ENCODE data around the gene NUP210L. TPM values are rescaled to one million over a fixed set of nuclear protein-coding genes. Genes with fewer than 3 reads are reported as not detected.

The NUP210L gene
- total RNA-seq, 4 donors from 2014 or later: 0.07 to 0.24 (median 0.10) TPM; not detected in 1

DNA sequence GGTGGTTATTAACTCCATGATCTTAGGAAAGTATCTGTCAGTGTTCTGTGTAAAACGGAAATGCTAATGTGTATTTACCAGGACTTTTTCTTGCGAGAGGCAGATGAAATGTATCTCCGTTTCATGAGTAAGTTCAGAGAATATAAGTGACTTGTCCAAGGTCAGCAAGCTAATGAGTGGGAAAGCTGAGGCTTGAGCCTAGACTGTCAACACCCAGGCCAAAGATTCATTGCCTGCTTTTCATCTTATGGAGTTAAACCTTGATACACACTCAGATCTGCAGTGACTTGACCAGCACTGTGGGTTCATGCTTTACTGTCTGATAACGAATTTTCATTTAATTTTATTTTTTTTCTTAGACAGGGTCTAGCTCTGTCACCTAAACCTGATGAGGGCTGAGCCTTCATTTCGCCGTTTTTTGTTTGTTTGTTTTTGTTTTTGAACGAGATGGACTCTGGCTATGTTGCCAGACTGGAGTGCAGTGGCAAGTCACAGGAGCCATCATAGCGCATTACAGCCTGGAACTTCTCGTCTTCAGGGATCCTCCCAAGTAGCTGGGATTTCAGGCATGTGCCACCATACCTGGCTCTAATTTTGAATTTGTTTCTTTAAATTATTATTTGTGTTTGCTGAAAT, 176.5 kb downstream of the NUP210L start:
- ATAC-seq (no peak), DNase-seq (no peak)
- intact Hi-C loops (cut with DNase I; ENCODE audit: low total_unique reads): no loop called here
- TF ChIP-seq, protein P1, sequence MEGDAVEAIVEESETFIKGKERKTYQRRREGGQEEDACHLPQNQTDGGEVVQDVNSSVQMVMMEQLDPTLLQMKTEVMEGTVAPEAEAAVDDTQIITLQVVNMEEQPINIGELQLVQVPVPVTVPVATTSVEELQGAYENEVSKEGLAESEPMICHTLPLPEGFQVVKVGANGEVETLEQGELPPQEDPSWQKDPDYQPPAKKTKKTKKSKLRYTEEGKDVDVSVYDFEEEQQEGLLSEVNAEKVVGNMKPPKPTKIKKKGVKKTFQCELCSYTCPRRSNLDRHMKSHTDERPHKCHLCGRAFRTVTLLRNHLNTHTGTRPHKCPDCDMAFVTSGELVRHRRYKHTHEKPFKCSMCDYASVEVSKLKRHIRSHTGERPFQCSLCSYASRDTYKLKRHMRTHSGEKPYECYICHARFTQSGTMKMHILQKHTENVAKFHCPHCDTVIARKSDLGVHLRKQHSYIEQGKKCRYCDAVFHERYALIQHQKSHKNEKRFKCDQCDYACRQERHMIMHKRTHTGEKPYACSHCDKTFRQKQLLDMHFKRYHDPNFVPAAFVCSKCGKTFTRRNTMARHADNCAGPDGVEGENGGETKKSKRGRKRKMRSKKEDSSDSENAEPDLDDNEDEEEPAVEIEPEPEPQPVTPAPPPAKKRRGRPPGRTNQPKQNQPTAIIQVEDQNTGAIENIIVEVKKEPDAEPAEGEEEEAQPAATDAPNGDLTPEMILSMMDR (IDR thresholded peaks at IDR 0.05 in 4 of 5, conservative IDR thresholded peaks at IDR 0.05 in 1 of 5): no peak
- TF ChIP-seq POLR2A (IDR thresholded peaks at IDR 0.05): no peak
- in situ Hi-C loops (cut with MboI; ENCODE audit: low sequenced_read_pairs in 4 of 4): loop anchor here (10.0 to 25.0 kb wide), 5 partner anchors 164 to 466 kb away; partner anchors contain the start of genes ILF2 (in 2 of the 4), SNAPIN (in 2 of the 4), NPR1 (in 1 of the 4) and S100A3 (in 1 of the 4)
- no peaks in the 10 kb centered on the region for H3K9me3 ChIP-seq
- H3K4me3 ChIP-seq: peak overlapping the region; percentile 71 to 100 (median 81)
- H3K27me3 ChIP-seq: no peaks in the 10 kb centered on the region
- H3K27ac ChIP-seq: peak overlapping the region; percentile 92 to 100 (median 92)
- peaks cover 0 to 29% of the 10 kb centered on the region in 2 donors for H3K36me3 ChIP-seq
- peaks cover 20 to 24% of the 10 kb centered on the region in 2 donors for H3K4me1 ChIP-seq

DNA sequence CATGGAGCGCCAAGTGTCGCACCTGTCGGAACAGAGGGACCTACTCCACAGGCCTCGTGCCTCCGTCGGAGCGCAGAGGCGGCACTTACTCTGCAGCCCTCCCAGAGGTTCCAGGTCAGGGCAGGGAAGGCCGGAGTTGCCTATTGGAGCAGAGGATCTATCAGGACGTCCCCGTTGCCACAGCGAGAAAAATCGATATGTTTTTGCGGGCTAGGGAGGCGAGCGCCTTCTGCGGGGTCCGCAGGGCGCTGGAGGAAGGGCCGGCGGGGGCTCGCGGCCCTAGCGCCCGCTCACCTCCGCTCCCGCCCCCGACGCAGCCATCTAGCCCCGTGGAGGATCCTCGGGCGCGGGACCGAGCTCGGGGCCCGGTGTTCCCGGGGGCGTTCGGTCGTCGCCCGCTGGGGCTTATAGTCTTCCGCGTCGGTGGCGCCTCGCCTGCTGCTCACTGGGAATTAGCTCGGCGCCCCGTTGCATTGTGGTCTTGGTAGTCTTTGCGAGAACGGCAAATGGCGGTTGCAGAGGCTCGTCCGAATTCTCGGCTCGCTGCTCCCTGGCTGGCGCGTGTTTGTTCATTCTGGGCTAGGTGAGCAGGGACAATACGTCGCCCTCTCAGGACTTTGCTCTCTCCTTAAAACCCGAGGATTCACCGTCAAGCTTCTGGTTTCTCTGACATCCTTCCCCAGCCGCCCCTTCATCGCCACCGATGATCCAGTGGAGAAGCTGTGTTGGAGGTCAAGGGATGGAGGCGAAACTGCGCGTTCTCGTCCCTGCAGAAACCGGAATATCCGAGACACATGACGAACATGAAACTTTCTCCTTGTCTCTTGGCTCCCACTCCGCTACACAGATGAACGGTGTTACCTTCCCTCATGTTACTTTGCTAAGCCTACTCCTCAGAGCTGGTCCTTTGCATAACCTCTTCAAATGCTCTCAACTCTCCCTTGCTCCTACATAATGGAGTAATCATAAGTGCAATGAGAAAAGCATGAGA, 177.3 kb downstream of the NUP210L start, which contains the start of gene JTB:
TSS of gene JTB (minus strand) at position 425 of the 991 bp plus-strand sequence. CDS start at position 3, 422 bp downstream.
- H3K4me1 ChIP-seq: peaks cover 20 to 24% of the 10 kb centered on the region in 2 donors
- peak within 1 kb of the TSS; percentile 92 to 100 (median 92) for H3K27ac ChIP-seq
- TF ChIP-seq, protein P1 (IDR thresholded peaks at IDR 0.05 in 4 of 5, conservative IDR thresholded peaks at IDR 0.05 in 1 of 5): no peak
- peak; percentile 98 for TF ChIP-seq POLR2A (IDR thresholded peaks at IDR 0.05)
- H3K4me3 ChIP-seq: peak within 1 kb of the TSS; percentile 71 to 100 (median 81)
- in situ Hi-C loops (cut with MboI; ENCODE audit: low sequenced_read_pairs in 4 of 4): loop anchor here (10.0 to 25.0 kb wide), 5 partner anchors 163 to 465 kb away; partner anchors contain the start of genes ILF2 (in 2 of the 4), SNAPIN (in 2 of the 4), NPR1 (in 1 of the 4) and S100A3 (in 1 of the 4)
- peaks cover 0 to 36% of the 10 kb centered on the region in 2 donors for H3K36me3 ChIP-seq
- DNase-seq (peak; percentile 86 to 87), ATAC-seq (peak; percentile 95 to 97)
- H3K9me3 ChIP-seq: no peaks in the 10 kb centered on the region
- intact Hi-C loops (cut with DNase I; ENCODE audit: low total_unique reads): no loop called here
- H3K27me3 ChIP-seq: no peaks in the 10 kb centered on the region

DNA sequence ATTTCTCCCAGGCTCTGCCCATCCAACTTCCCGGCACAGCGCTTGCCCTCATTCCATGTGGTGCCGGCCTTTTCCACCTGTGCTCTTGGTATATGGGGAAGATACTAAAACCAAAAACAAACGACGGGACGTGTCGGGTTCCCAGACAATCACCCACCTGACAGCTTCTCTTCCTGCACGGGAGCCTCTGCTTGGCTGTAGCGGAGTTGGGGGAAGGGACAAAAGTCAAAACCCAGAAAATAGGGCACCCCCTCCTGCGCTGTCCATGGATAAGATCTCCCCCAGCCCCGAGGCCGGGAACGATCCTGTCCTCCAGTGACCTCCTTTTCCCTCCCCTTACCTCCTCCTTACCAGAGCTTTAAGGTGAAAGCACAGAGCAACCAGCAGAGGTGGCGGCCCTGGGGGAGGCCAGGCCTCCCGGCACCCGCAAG, 178.0 kb downstream of the NUP210L start:
- TF ChIP-seq, protein P1 (IDR thresholded peaks at IDR 0.05 in 4 of 5, conservative IDR thresholded peaks at IDR 0.05 in 1 of 5): no peak
- Histone ChIP-seq H3K9me3 (no peaks in the 10 kb centered on the region), H3K4me3 (peak overlapping the region; percentile 71 to 100 (median 81)), H3K27ac (peak overlapping the region; percentile 92 to 100 (median 92)), H3K4me1 (peaks cover 20 to 24% of the 10 kb centered on the region in 2 donors), H3K27me3 (no peaks in the 10 kb centered on the region), H3K36me3 (peaks cover 0 to 36% of the 10 kb centered on the region in 2 donors)
- intact Hi-C loops (cut with DNase I; ENCODE audit: low total_unique reads): no loop called here
- ATAC-seq (peak; percentile 9 to 15), DNase-seq (no peak)
- in situ Hi-C loops (cut with MboI; ENCODE audit: low sequenced_read_pairs in 4 of 4): loop anchor here (10.0 to 25.0 kb wide), 5 partner anchors 162 to 465 kb away; partner anchors contain the start of genes ILF2 (in 2 of the 4), SNAPIN (in 2 of the 4), NPR1 (in 1 of the 4) and S100A3 (in 1 of the 4)

DNA sequence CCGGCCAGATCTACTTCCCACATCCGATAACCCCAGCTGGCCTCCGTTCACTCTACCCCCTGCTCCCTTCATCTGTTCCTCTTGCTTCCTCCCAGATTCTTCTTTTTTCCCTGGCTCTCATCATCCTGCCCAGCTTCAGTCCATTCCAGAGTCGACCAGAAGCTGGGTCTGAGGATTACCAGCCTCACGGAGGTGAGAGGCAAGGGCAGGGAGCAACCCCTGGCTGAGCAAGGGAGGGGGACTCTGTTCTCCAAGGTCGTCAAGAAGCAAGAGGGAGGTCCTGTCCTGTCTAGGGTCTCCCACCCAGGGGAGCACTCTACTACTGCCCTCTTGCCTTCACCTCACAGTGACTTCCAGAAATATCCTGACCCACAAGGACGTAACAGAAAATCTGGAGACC, 181.3 kb downstream of the NUP210L start:
- peaks cover 21% of the 10 kb centered on the region in 2 donors for H3K4me1 ChIP-seq
- H3K27me3 ChIP-seq: no peaks in the 10 kb centered on the region
- intact Hi-C loops (cut with DNase I; ENCODE audit: low total_unique reads): no loop called here
- H3K9me3 ChIP-seq: no peaks in the 10 kb centered on the region
- H3K27ac ChIP-seq: no peak overlapping the region
- TF ChIP-seq, protein P1 (IDR thresholded peaks at IDR 0.05 in 4 of 5, conservative IDR thresholded peaks at IDR 0.05 in 1 of 5): no peak
- TF ChIP-seq POLR2A (IDR thresholded peaks at IDR 0.05): no peak
- peaks cover 0 to 36% of the 10 kb centered on the region in 2 donors for H3K36me3 ChIP-seq
- ATAC-seq (no peak), DNase-seq (no peak)
- in situ Hi-C loops (cut with MboI; ENCODE audit: low sequenced_read_pairs in 4 of 4): loop anchor here in 1 of 4 donors (10.0 kb wide), 1 partner anchor 159 kb away; no protein-coding TSS in a partner anchor
- no peak overlapping the region for H3K4me3 ChIP-seq
